SK-N-MC (cell line): Measurements from ENCODE around the gene DNAJC12.
"Not testable (repeated sequence)": the region's sequence is repeated elsewhere in the genome, so short reads cannot be mapped to it uniquely, and the experiment has no call there.

Experiments
- DNase-seq: peaks from one replicate; pipeline ENCODE4 v3.0.0-alpha.2; 2011; ENCODE audit warnings: low read depth, low spot score
- H3K27ac ChIP-seq: fragments of 200-600 bp; sonication (generic); 2 replicates; pipeline ENCODE4 v1.5.1; 2016; ENCODE audit warnings: mixed run types
- H3K36me3 ChIP-seq: fragments of 200-600 bp; sonication (generic); 2 replicates; pipeline ENCODE4 v1.6.1; 2017; ENCODE audit warnings: antibody characterized with exemption, low read length, mixed read lengths; ENCODE audit not compliant: insufficient read depth
- H3K4me3 ChIP-seq: fragments of 200-600 bp; sonication (generic); 2 replicates; pipeline ENCODE4 v1.5.1; 2016
- H3K9ac ChIP-seq: fragments of 200-600 bp; sonication (generic); 2 replicates; pipeline ENCODE4 v1.8.0; 2017; ENCODE audit warnings: mixed run types, mixed read lengths; ENCODE audit not compliant: insufficient read length
- H3K9me3 ChIP-seq: fragments of 200-600 bp; sonication (generic); 2 replicates; pipeline ENCODE4 v1.6.1; 2017; ENCODE audit warnings: low read depth, mild to moderate bottlenecking, antibody characterized with exemption, low read length, moderate library complexity, mixed read lengths
- EZH2 ChIP-seq: fragments of 200-600 bp; sonication (generic); IDR thresholded peaks from one replicate; pipeline ENCODE4 v1.6.1; 2017; ENCODE audit warnings: antibody characterized with exemption
- FOXP2 ChIP-seq: optimal IDR thresholded peaks from 2 replicates; pipeline ENCODE3; 2011; ENCODE audit warnings: mild to moderate bottlenecking, moderate library complexity; ENCODE audit not compliant: insufficient read depth; ENCODE audit errors: extremely low read length, control extremely low read depth
- POLR2AphosphoS5 ChIP-seq: IDR thresholded peaks from 2 replicates; pipeline ENCODE4 v1.6.1; 2012; ENCODE audit warnings: mild to moderate bottlenecking, low read depth, low read length, borderline replicate concordance

The DNAJC12 gene

DNA sequence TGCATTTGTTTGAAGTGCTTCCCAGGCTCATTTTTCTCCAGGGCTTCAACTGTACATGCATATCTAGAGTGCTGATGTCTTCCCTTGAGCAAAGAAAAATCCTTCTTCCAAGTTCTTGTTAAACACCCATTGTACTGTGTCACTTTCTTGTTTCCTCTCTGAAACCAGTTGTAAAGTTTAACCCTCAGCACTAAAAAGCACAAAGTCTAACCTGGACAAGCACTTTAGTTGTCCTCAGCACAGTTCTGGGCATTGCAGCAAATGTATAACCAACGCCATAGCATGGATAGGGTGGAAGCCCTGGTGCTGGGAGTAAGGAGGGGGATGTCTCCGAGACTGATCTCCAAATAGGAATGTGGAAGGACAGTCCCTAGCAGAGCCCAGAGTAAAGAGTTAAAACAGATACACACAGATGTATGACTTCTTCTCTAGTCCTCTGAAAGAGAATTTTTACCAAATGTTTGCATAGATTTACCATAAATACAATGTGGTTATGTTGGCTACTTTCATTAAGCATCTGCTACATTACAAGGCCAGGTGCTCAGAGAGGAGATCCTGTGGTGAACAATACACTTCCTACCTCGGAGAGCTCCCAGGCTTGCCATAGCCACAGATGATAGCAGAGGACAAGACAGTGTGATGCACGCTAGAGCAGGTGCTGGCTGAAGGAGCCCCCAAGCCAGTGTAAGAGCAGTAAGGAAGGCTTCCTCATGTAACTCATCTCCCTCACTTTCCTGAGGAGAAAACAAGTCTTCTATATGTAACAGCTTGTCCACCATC, 57.0 kb downstream of the DNAJC12 start:
- Histone ChIP-seq H3K9ac (no peak overlapping the region), H3K36me3 (no peaks in the 10 kb centered on the region), H3K9me3 (no peaks in the 10 kb centered on the region), H3K4me3 (no peak overlapping the region), H3K27ac (no peak overlapping the region)
- no peak for DNase-seq
- no peak for TF ChIP-seq EZH2

DNA sequence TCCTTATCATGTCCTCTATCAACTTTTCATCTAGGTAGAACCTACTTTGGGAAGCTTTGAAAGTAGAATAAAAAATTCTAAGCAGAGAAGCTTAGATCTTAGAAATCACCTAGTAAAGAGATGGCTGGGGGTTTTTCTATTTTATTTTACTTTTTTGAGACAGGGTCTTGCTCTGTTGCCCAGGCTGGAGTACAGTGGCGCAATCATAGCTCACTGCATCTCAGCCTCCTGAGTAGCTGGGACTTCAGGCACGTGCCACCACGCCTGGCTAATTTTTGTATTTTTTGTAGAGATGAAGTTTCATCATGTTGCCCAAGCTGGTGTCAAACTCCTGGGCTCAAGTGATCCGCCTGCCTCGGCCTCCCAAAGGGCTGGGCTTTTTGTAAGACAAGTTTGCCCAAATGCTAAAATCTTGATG, 57.8 kb downstream of the DNAJC12 start:
- H3K4me3 ChIP-seq, DNase-seq, H3K9me3 ChIP-seq, H3K27ac ChIP-seq, H3K9ac ChIP-seq, H3K36me3 ChIP-seq: not testable (repeated sequence)

DNA sequence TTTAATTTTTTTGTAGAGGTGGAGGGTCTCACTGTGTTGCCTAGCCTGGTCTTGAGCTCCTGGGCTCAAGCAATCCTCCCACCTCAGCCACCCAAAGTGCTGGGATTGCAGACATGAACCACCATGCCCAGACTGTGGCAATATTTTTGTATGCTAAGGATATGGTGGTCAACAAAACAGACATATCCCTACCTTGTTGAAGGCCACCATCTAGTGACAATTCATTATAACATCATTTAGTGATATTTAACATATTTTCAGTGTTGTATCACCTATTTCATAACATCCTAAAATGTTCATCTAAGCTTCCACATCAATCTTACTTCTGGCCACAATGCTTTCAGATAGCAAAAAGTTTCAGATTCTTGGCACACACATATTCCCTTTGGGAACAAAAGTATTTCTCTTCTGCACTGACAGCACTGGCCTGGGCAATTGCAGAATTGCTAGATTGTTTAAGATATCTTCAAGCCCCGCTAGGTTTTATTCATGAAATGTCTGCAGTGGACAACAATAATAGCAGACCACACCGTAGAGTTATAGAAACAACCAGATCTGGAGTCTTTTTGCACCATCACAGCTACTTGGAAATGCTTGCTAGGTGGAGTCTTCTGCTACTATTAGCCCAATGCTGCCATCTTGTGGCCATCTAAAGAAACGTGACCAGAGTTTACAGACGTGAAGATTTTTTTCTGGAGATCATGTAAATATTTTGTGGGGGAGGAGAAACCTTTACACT, 58.4 kb downstream of the DNAJC12 start:
- DNase-seq = no peak
- H3K9ac ChIP-seq = no peak overlapping the region
- no peaks in the 10 kb centered on the region for H3K9me3 ChIP-seq
- TF ChIP-seq POLR2AphosphoS5 (no peak), FOXP2 (no peak), EZH2 (no peak)
- H3K27ac ChIP-seq = no peak overlapping the region
- no peak overlapping the region for H3K4me3 ChIP-seq
- H3K36me3 ChIP-seq = no peaks in the 10 kb centered on the region

DNA sequence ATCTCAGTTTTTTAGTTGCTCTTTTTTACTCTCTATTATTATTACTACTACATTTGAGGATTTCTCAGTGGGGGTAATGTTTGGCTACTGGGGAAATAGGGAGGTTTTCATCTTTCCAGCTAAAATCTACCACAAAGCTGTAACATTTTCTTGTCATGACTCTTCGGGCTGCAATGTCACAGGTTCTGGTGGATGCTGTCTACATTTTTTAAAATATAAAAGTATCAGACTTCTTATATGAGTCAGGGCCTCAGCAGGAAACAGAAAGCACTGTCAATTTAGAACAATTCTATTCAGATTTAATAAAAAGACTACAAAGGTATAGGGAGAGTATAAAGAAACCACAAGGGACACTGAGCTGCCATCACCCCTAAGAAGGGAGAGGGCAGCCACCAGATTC, 61.6 kb downstream of the DNAJC12 start:
- H3K9ac ChIP-seq = no peak overlapping the region
- no peaks in the 10 kb centered on the region for H3K36me3 ChIP-seq
- no peak overlapping the region for H3K27ac ChIP-seq
- DNase-seq = no peak
- no peak overlapping the region for H3K4me3 ChIP-seq
- TF ChIP-seq FOXP2 (no peak), POLR2AphosphoS5 (no peak), EZH2 (no peak)
- no peaks in the 10 kb centered on the region for H3K9me3 ChIP-seq

DNA sequence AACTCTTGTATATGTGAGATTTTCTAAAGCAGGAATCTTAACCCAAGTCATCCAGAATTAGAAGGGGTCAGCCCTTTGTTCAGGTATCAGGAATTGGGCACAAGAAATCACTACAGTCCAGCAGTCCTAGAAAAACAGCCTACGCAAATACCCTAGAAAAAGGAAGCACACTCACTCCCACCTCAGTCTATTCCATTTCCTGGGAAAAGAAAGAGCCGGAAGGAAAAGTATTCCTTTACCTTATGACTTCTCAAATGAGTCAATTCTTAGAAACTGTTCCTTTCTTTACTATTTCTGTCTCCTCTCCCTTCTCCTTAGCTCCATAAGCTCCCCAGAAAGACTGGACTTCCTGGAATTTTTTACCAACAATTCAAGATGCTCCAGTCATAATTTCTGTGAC, 62.7 kb downstream of the DNAJC12 start:
- no peaks in the 10 kb centered on the region for H3K36me3 ChIP-seq

DNA sequence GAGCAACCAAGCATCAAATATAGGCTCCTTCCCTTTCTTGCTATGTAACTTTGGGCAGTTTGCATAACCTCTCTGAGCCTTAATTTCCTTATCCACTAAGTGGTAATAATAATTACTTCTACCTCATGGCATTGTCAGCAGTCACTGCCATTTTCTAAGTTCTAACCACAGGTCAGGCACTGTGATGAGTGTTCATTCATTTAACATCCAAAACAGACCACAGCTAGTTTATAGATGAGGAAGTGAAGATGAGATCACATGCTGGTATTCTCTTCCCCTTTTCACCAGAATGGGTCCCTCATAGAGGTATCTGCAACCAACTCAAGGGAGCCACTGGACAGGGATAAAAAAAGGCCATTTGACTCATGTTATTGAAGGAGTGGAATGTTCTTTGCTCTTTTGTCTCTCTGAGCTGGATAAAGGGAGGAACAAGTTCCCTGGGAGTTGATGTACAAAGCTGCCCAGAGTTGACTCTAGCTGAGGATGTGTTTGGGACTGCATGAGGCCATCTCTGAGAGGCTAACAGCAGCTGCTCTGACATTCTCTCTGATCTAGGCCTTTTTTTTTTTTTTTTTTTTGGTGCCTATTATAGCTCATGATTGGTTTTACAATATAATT, 65.0 kb downstream of the DNAJC12 start:
- Histone ChIP-seq H3K9ac (no peak overlapping the region), H3K4me3 (no peak overlapping the region), H3K27ac (no peak overlapping the region), H3K36me3 (no peaks in the 10 kb centered on the region), H3K9me3 (no peaks in the 10 kb centered on the region)
- no peak for TF ChIP-seq FOXP2
- TF ChIP-seq EZH2 = no peak
- TF ChIP-seq POLR2AphosphoS5 = no peak
- DNase-seq = no peak

More for the DNA sequence above, 62.7 kb downstream of the DNAJC12 start:
- TF ChIP-seq POLR2AphosphoS5 = no peak
- TF ChIP-seq FOXP2 = no peak
- no peak for TF ChIP-seq EZH2
- no peak overlapping the region for H3K4me3 ChIP-seq
- DNase-seq = no peak
- no peaks in the 10 kb centered on the region for H3K9me3 ChIP-seq
- H3K27ac ChIP-seq = no peak overlapping the region
- H3K9ac ChIP-seq = no peak overlapping the region

DNA sequence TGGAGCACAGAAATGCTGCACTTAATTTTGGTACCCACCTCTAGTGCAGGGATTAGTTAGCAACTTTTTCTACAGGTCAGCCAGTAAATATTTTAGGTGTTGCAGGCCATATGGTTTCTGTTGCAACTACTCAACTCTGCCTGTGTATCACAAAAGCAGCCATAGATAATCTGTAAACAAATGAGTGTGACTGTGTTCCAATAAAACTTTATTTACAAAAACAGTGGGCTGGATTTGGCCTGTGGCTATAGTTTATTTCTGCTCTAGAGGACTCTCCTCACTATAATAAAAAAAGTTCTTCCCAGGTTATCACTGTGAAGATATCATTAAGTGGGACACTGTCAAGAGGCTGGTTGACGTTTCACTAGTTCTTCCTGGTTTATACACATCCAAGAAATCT, 65.8 kb downstream of the DNAJC12 start:
- no peak overlapping the region for H3K9ac ChIP-seq
- DNase-seq = no peak
- H3K36me3 ChIP-seq = no peaks in the 10 kb centered on the region
- H3K4me3 ChIP-seq = no peak overlapping the region
- no peaks in the 10 kb centered on the region for H3K9me3 ChIP-seq
- no peak overlapping the region for H3K27ac ChIP-seq
- TF ChIP-seq FOXP2 = no peak
- no peak for TF ChIP-seq POLR2AphosphoS5
- TF ChIP-seq EZH2 = no peak

DNA sequence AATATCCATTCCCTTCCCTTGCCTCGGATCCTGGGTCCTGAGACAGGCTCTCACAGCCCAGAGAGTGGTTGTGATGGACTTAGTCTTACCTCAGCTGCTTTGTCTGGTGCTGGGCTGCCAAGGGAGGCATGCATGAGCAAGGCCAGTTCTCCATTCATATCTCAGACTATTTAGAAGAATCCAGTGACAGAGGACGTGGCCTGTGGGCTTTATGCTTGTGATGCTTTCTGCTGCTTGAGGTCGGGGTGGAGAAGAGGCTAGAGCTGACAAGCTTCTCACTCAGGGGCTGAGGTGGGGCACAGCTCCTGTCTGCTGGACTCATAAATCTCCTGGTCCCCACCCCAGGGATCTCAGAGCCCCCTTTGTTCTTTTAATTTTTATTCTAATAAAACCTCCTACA, 66.8 kb downstream of the DNAJC12 start:
- TF ChIP-seq FOXP2 = no peak
- TF ChIP-seq EZH2 = no peak
- no peak for TF ChIP-seq POLR2AphosphoS5
- DNase-seq = no peak
- Histone ChIP-seq H3K27ac (no peak overlapping the region), H3K9me3 (no peaks in the 10 kb centered on the region), H3K4me3 (no peak overlapping the region), H3K36me3 (no peaks in the 10 kb centered on the region), H3K9ac (no peak overlapping the region)

DNA sequence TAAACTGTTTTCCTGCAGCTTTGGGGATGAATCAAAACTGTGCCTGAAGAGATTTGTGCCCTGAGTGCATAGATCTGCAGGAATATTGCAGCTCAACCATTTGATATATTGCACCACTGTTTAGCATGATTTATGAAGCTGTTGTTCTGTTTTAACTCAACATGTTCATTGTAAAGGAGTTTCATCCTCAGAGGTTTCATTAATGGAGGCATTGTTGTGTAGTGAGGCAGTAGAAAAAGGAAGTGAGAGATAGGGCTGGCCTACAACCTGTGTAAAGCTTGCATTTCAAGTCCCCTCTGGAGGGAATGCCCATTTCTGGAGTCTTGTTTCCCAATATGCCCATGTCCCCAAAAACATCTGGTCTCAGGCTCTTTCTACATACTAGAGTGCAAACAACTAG, 67.5 kb downstream of the DNAJC12 start:
- H3K9ac ChIP-seq = no peak overlapping the region
- no peak overlapping the region for H3K27ac ChIP-seq

More for the DNA sequence above, 67.5 kb downstream of the DNAJC12 start:
- H3K36me3 ChIP-seq = no peaks in the 10 kb centered on the region
- TF ChIP-seq POLR2AphosphoS5 (no peak), EZH2 (no peak), FOXP2 (no peak)
- H3K9me3 ChIP-seq = no peaks in the 10 kb centered on the region
- no peak for DNase-seq
- no peak overlapping the region for H3K4me3 ChIP-seq
